GM06990 (cell line): Measurements from ENCODE around the gene CHKB.
"Not testable (repeated sequence)": the region's sequence is repeated elsewhere in the genome, so short reads cannot be mapped to it uniquely, and the experiment has no call there.

ENCODE experiments used
- DNase-seq: peaks from one replicate; pipeline ENCODE4 v3.0.0-alpha.2; 2011; ENCODE audit not compliant: insufficient read length; ENCODE audit errors: extremely low read depth
- H3K27me3 ChIP-seq: replicated peaks from 2 replicates; pipeline ENCODE4 v1.6.0; 2011; ENCODE audit warnings: low read length; ENCODE audit not compliant: control insufficient read depth, insufficient read depth
- H3K36me3 ChIP-seq: 2 replicates; pipeline ENCODE4 v1.5.1; 2011; ENCODE audit warnings: low read length; ENCODE audit not compliant: control insufficient read depth, insufficient read depth
- H3K4me3 ChIP-seq: replicated peaks from 2 replicates; pipeline ENCODE4 v1.5.1; 2011; ENCODE audit warnings: low read depth, mild to moderate bottlenecking, control low read depth, low read length
- TF ChIP-seq, protein P1 (sequence below): IDR thresholded peaks from 2 replicates; pipeline ENCODE4 v1.5.1; 2011; ENCODE audit warnings: low read length, control low read depth, mild to moderate bottlenecking, inconsistent platforms; ENCODE audit not compliant: insufficient read depth, poor library complexity, severe bottlenecking

The CHKB gene

DNA sequence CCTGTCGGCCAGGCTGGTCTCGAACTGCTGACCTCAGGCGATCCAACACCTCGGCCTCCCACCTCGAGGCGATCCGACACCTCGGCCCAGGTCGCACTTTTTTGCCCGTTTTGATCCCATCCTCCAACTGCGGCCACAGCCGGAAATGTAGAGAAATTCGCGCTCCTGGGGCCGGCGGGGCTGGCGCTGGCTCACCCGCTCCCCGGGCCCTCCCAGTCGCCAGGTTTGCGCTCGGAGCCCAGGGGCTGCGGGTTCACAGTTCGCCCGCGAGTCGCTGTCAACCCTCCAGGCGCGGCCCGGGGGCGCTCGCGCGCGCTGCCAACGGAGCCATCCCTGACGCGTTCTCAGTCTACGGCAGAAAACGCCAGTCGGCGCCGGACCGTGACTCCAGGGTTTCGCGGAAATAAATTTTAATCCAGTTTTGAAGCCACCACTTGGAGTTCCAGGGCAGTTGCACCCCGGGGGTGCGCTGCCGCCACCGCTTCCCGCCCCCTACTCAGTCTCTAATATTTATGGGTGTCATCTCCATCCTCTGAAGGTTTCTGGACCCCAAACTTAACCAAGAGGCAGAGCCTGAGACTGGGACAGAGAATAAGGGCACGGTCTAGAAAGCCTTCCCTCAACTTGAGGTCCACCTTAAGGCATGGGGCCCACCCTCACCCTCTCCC, 38.4 kb downstream of the CHKB start:
- TF ChIP-seq, protein P1, sequence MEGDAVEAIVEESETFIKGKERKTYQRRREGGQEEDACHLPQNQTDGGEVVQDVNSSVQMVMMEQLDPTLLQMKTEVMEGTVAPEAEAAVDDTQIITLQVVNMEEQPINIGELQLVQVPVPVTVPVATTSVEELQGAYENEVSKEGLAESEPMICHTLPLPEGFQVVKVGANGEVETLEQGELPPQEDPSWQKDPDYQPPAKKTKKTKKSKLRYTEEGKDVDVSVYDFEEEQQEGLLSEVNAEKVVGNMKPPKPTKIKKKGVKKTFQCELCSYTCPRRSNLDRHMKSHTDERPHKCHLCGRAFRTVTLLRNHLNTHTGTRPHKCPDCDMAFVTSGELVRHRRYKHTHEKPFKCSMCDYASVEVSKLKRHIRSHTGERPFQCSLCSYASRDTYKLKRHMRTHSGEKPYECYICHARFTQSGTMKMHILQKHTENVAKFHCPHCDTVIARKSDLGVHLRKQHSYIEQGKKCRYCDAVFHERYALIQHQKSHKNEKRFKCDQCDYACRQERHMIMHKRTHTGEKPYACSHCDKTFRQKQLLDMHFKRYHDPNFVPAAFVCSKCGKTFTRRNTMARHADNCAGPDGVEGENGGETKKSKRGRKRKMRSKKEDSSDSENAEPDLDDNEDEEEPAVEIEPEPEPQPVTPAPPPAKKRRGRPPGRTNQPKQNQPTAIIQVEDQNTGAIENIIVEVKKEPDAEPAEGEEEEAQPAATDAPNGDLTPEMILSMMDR: peak; percentile 74
- H3K36me3 ChIP-seq: no peaks in the 10 kb centered on the region
- DNase-seq: peak; percentile 89
- H3K27me3 ChIP-seq: no peaks in the 10 kb centered on the region
- H3K4me3 ChIP-seq: no peak overlapping the region

DNA sequence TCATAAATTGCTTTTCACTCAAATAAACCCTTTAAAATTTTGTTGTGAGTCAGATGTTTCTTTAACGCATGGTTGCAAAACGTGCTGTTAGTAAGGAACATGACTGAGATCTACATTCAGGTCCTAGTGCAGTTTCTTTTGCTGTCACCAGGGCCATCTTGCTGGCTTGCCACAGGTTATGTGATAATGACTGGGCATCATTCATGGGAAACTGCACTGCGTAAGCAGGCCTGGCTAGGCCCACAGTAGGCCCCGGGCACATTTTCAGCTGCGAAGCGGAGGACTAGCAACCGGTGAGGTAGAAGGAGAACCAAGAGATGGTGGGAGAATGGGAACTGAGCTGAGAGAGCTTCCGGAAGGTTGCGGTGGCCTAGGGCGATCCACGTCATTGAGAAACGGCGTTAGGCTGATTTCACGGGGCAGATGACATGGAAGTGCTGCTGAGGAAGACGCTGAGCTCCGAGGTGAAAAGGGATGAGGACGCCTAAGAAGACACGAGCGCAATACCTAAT, 40.2 kb downstream of the CHKB start:
- Histone ChIP-seq H3K27me3 (no peaks in the 10 kb centered on the region), H3K36me3 (no peaks in the 10 kb centered on the region), H3K4me3 (peak overlapping the region; percentile 54)
- peak; percentile 86 for DNase-seq
- TF ChIP-seq, protein P1: no peak

DNA sequence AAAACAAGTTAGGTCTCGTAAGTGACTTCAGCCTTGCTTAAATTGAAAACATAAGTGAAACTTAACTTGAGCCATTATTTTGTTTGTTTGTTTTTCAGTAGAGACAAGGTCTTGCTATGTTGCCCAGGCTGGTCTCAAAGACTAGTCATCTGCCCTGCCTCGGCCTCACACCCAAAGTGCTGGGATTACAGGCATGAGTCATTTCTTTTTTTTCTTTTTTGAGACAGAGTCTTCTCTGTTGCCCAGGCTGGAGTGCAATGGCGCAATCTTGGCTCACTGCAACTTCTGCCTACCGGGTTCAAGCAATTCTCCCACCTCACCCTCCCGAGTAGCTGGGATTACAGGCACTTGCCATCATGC, 41.0 kb downstream of the CHKB start:
- not testable (repeated sequence) for H3K27me3 ChIP-seq, H3K36me3 ChIP-seq
- peak; percentile 71 for DNase-seq
- peak overlapping the region; percentile 54 for H3K4me3 ChIP-seq

GRCh38 chr22:50540381-50540780, 42.3 kb downstream of the CHKB start:
- DNase-seq: no peak
- TF ChIP-seq, protein P1: no peak
- H3K4me3 ChIP-seq: no peak overlapping the region
- H3K27me3 ChIP-seq: no peaks in the 10 kb centered on the region
- no peaks in the 10 kb centered on the region for H3K36me3 ChIP-seq

DNA sequence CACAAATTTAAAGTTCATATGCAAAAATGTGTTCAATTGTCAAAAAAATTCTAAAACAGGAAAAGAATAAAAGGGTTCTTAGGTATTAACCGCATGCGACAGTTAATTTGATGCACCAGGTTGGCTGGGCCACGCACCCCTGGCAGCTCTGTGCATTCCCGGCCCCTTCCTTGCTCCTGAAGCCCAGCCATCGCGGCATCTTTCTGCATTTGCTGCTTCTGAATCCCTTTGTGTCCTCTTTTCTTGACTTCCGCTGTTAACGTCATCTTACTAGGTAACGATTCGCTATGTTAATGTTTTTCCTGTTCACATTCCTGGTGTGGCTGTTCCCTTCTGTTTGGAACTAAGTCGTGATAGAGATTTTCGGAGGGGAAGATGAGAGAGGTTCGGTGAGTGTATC, 44.9 kb downstream of the CHKB start:
- DNase-seq: no peak
- TF ChIP-seq, protein P1: no peak
- H3K36me3 ChIP-seq: no peaks in the 10 kb centered on the region
- H3K4me3 ChIP-seq: no peak overlapping the region
- H3K27me3 ChIP-seq: no peaks in the 10 kb centered on the region

DNA sequence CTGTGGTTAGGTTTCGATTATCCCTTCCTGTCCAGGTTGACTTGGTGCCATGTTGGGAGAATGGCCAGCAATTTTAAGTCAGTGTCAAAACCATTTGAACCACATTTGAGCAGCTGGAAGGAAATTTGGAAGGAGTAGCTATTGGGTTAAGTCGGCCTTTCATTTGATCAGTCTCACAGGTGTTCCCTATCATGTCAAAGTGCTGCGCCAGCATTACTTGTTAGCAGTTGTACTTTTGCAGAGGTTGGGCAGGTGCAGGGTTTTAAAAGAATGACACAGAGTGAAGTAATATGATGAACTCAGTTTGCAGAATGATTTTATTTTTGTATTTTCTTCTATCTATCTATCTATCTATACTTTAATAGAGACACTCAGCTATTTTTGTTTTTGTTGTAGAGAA, 46.4 kb downstream of the CHKB start:
- Histone ChIP-seq H3K27me3 (no peaks in the 10 kb centered on the region), H3K4me3 (no peak overlapping the region), H3K36me3 (no peaks in the 10 kb centered on the region)
- TF ChIP-seq, protein P1: no peak
- no peak for DNase-seq
